ENCODE results near the gene PFKFB3.
"Not testable (repeated sequence)": the region's sequence is repeated elsewhere in the genome, so short reads cannot be mapped to it uniquely, and the experiment has no call there.

Gene PFKFB3

DNA sequence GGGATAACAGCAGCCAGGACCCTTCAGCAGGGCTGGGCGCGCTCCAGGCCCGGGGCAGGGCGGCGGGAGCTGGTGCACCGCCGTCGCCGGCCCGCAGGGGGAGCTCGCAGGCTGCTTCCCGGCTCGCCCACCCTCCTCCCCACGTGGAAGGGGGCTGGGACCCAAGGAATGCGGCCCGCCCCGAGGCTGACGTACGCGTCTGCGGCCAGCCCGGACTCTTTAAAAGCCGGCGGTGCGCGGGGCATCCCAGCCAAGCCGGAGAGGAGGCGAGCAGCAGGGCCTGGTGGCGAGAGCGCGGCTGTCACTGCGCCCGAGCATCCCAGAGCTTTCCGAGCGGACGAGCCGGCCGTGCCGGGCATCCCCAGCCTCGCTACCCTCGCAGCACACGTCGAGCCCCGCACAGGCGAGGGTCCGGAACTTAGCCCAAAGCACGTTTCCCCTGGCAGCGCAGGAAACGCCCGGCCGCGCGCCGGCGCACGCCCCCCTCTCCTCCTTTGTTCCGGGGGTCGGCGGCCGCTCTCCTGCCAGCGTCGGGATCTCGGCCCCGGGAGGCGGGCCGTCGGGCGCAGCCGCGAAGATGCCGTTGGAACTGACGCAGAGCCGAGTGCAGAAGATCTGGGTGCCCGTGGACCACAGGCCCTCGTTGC is at the start of gene PFKFB3:
Gene PFKFB3 (plus strand): TSS at position 249 of the 647 bp plus-strand sequence. CDS start 329 bp downstream, at position 578.
- intact Hi-C loops (cut with DNase I), result loop anchor here (2.0 to 5.0 kb wide), 3 partner anchors 41 to 198 kb away; no protein-coding TSS in a partner anchor

DNA sequence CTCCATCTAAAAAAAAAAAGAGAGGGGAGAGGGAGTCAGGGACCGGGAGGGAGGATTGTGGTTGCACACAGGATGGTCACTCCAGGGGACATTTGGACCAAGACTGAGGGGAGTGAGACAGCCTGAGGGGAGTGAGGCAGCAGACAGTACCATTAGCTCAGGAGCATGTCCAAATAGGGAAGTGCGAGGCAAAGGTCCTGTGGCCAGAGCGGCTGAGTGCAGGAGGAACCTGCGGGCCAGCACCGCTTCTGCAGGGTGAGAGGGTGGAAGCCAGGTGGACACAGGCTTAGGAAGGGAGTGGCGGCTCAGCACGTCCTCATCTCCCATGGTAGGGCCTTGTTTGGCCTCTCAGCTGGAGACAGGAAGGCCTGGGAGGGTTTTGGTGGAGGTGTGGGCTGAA is 48.9 kb upstream of the PFKFB3 start:
- intact Hi-C loops (cut with DNase I), result loop anchor here (5.0 kb wide), 1 partner anchor 42 kb away; no protein-coding TSS in a partner anchor

More for the DNA sequence above, at the start of gene PFKFB3:
- peak; percentile 91 to 99 (median 98) for DNase-seq

DNA sequence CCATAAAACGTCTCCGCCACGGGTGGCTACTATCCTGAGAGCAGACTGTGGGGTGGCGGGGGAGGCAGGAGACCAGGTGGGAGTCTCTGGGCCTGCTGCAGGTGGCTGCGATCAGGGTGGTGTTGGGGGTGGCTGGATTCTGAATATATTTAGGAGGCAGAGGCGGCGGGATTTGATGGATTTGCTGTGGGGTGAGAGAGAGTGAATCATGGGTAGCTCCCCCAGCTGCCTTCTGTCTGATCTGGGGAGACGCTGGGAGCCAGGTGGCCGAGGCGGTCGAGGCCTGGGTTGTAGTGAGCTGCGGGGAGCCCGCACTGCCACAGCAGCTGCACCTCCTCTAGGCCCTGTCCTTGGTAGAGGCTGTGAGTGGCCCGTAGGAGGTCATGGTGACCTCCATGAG is 48.2 kb upstream of the PFKFB3 start:
- peak in 32 of 42 donors; percentile 28 to 85 (median 56) for DNase-seq
- intact Hi-C loops (cut with DNase I), result loop anchor here (5.0 kb wide), 1 partner anchor 42 kb away; no protein-coding TSS in a partner anchor

More for the DNA sequence above, 48.9 kb upstream of the PFKFB3 start:
- no peak for DNase-seq

DNA sequence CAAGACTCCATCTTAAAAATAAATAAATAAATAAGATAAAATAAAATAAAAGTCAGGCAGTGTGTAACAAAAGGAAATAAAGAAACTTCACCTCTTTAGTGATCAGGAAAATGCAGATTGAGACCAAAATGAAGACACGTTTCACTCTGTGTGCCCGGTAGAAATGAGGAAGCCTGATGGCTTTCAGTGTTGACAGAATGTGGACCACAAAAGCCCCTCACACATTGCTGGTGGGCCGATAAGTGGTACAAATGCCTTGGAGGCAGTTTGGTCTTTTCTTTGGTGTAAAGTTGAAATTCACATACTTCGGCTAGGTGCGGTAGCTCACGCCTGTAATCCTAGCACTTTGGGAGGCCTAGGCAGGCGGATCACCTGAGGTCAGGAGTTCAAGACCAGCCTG is 44.5 kb upstream of the PFKFB3 start:
- DNase-seq, result no peak
- intact Hi-C loops (cut with DNase I), result no loop called here

DNA sequence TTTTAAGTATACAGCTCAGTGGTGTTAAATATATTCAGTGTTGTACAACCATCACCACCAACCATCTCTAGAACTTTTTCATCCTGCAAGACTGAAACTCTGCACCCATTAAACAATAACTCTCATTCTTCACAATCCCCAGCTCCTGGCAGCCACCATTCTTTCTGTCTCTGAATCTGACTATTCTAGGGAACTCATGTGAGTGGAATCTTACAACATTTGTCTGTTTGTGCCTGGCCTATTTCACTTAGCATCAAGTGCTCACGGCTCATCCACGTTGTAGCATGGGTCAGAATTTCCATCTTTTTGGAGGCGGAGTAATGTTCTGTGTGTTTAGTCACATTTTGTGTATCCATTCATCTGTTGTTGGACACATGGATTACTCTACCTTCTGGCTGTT is 40.8 kb upstream of the PFKFB3 start:
- intact Hi-C loops (cut with DNase I), result loop anchor here (5.0 kb wide), 2 partner anchors 40 to 75 kb away; partner anchors contain the start of genes PFKFB3 and RBM17

DNA sequence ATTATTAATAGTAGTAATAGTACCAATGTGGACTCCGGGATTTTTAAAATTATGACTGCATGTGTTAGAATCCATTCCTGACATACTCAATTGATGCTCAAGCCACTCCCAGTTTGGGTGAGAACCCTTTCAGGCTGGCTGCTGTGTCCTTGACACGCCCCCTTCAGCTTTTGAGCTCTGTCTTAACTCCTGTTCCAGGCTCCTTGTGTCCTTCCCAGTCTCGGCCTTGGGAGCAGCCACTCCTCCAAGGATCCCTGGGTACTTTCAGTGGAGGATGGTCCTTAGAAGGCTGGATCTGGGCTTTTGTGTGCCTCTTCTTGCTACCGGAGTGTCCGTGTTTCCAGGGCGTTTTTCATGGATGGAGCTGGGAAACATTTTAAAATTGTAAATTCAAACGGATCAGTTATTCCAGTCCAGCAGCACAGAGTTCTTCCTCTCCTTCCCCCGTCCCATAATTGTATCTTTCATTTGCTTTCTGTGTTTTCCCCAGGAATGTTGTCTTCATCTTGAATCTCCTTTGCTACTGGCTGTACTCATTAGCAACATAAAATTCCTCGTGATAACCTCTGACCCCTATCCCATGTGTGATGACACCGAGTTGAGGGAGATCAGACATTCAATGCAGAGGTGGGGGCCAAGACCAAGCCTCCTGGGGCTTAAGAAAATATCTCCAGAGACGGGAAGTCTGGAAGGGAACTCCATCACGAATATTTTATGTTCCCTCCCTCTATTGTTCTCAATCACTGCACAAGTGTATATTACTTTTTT is 40.0 kb upstream of the PFKFB3 start:
- DNase-seq, result peak in 1 of 42 donors; percentile 17
- intact Hi-C loops (cut with DNase I), result loop anchor here (5.0 kb wide), 2 partner anchors 40 to 75 kb away; partner anchors contain the start of genes PFKFB3 and RBM17

More for the DNA sequence above, 40.8 kb upstream of the PFKFB3 start:
- DNase-seq, result peak in 16 of 42 donors; percentile 33 to 80 (median 54)

DNA sequence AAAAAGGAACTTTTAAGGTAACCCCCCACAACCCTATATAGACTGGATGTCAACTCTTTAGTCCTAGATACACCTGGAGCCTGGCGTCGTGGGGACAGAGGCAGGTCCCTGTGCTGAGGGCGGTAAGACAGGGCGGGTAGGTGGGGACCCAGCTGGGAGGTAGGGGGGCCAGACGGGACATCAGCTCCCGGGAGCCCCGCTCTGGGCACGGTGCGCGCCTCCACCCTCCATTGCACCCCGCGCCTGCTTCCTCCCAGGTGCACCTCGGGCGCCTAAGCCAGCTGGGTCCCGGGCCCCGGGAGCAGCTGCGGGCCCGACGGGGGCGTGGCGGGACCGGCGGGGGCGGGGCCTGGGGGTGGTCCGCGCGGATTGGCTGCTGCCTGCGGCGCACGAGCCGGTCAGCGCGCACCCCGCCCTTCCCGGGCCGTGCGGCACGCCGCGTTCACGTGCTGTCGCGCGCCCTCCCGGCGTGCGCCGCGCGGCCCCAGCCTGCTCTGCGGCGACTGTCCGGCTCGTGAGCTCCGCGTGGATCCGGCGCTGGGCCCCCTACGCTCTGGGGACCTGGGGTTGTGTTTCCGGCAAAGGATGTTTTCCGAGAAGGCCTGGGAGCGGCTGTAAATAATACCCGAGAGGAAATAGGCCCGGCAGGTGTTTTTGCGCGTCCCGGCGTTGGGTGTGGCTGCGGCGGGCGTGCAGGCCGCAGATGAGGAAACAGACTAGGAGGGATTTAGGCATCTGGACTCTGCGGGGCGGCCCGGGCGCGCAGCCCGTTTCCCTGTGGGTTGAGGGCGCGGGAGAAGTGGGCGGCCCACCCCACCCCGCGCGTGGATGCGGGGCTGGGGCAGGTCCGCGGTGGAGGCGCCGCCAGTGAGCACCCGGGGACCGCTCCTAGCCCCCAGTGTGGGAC is 39.1 kb upstream of the PFKFB3 start:
- peak; percentile 53 to 95 (median 90) for DNase-seq
- intact Hi-C loops (cut with DNase I), result loop anchor here (5.0 kb wide), 2 partner anchors 39 to 76 kb away; partner anchors contain the start of genes PFKFB3 and RBM17

DNA sequence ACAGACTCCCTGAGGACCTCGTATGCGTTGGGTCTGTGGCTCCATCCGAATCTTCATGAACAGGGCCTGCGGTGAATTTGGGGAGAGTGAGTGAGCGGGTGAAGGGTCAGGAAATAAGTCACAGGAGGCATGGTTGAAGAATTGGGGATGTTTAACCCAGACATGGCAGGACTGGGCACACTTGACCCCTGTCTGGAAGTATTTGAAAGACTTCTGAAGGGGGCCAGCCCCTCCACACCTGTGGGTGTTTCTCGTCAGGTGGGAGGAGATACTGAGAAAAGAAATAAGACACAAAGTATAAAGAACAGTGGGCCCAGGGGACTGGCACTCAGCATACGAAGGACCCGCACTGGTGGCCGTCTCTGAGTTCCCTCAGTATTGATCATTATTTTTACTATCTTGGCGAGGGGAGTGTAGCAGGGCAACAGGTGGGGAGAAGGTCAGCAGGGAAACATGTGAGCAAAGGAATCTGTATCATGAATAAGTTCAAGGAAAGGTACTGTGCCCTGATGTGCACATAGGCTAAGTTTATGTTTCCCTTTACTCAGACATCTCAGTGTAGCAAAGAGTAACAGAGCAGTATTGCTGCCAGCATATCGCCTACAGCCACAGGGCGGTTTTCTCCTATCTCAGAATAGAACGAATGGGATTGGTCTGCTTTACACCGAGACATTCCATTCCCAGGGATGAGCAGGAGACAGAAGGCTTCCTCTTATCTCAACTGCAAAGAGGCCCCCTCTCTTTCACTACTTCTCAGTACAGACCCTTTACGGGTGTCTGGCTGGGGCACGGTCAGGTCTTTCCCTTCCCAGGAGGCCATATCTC is 38.2 kb upstream of the PFKFB3 start:
- no peak for DNase-seq
- intact Hi-C loops (cut with DNase I), result loop anchor here (5.0 kb wide), 2 partner anchors 38 to 77 kb away; partner anchors contain the start of genes PFKFB3 and RBM17

DNA sequence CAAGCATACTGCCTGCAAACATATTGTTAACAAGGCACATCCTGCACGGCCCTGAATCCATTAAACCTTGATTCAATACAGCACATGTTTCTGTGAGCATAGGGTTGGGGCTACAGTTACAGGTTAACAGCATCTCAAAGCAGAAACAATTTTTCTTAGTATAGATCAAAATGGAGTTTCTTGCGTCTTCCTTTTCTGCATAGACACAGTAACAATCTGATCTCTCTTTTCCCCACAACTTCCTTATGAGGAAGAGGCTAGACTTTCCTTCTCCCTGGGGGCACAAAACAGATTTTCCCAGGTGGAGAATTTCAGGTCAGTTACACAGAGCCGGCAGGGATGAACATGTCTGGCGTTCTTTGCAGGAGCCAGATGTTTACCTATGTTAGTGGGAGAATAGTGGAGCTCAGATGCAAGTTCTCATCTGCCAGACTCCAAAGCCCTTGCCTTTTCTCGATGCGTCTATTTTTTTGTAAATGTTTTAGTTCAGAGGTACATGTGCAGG is 37.5 kb upstream of the PFKFB3 start:
- DNase-seq, result no peak
- intact Hi-C loops (cut with DNase I), result no loop called here

DNA sequence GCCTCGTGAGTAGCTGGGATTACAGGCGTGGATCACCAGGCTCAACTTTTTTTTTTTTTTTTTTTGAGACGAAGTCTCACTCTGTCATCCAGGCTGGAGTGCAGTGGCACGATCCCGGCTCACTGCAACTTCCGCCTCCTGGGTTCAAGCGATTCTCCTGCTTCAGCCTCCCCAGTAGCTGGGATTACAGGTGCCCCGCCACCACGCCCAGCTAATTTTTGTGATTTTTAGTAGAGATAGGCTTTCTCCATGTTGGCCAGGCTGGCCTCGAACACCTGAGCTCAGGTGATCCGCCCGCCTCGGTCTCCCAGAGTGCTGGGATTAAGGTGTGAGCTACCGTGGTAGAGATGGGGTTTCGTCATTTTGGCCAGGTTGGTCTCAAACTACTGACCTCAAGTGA is 36.8 kb upstream of the PFKFB3 start:
- DNase-seq; intact Hi-C loops (cut with DNase I): not testable (repeated sequence)

DNA sequence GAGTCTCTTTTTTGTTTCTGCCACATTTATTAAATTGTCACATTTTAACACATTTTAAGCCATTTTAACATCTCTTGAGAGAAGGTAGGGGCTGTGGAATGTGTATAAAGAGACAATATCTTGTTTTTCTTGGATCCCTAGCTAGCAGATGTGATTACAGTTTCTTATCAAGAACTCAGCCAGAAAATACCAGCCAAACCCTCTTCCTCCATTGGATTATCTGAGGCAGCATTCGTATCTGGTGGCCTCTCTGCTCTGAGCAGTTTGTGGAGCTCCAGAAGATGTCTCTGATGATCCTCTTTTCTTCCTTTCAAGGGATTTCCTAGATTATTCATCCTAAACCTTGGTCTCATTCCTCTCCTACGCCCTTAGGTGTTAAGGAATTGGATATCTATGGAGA is 35.3 kb upstream of the PFKFB3 start:
- no peak for DNase-seq
- intact Hi-C loops (cut with DNase I), result no loop called here

DNA sequence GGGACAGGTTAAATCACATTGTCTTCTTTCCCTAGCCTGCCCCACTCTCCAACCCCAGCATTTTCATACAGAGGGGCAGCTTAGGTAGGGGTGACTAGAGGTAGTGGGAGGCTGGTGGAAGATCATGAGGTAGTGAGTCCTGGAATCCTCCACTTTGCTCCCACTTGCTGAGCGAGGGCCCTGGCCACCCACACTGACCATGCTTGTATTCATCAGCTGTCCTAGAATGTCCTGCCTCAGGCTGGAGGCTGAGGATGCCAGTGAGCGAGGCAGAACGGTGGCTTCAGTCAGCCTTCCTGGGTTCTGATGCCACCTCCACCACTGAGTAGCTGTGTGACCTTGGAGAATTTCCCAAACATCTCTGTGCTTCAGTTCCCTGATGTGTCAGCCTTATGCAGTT is 34.6 kb upstream of the PFKFB3 start:
- no peak for DNase-seq
- intact Hi-C loops (cut with DNase I), result no loop called here

DNA sequence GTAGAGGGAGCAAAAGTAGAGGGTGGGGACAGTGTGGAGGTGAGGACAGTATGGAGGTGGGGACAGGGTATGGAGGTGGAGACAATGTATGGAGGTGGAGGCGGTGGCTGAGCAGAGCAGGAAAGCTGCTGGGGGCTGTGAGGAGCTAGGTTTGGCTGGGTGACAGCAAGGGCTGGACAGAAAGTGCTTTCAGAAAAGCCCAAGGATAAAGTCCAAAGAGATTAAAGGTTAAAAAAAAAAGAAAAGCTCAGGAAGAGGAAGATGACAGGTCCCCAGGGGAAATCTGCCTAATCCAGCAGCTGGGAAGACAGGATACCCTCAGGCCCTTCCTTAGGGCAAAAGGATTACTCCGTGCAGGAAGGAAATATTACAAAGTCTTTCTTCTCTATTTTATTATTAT is 32.1 kb upstream of the PFKFB3 start:
- no peak for DNase-seq
- intact Hi-C loops (cut with DNase I), result no loop called here

DNA sequence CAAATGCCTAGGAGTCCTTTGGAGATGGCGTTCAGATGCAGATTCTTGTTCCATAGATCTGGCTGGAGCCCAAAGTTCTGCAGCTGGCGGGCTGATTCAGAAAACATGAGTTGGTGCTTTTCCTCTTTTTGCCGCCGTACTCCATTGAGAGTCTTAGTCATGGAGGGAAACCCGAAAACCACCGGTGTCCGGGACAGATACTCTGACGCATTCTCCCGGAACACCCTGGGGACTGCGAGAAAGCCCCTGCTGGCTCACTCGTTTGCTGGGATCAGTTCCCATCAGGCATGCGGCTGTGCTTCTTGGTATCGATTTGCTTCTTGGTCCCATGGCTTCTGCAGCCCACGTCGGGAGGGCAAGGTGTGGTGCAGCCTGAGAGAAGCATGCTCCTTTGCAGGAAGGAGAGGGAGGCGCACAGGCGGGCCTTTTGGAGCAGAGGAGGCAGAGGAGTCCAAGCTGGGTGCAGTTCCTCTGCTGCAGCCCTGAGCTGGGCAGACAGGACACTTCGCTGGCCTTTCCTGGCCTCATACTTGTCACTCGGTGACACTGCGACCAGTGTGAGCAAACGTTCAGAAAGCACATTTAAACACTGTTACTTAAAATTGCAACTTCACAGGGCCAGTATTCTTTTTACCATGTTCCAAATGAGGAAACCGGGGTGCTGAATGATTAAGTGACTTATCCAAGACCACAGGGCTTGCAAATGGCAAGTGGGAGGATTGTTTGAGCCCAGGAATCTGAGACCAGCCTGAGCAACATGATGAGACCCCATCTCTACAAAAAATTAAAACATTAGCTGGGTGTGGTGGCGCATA is 30.6 kb upstream of the PFKFB3 start:
- DNase-seq, result peak; percentile 31 to 91 (median 74)
- intact Hi-C loops (cut with DNase I), result no loop called here

DNA sequence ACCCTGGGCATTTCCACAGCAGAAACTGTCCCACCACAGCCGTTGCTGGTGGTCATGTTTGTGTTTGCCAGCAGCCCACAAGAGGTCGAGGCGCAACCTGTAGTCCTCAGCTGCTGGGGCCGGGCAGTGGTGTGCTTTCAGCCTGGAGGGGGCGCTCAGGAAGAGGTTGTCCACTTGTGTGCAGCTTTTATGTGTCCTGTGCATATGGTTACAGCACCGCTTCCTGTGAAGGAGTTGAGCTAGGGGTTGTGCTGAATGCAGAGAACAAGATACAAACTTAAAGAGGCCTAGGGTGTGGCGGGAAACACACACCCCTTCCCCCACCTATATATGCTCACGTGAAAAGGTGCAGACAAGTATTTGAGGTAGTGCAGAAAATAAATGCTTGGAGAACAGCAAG is 29.5 kb upstream of the PFKFB3 start:
- DNase-seq, result no peak
- intact Hi-C loops (cut with DNase I), result no loop called here

DNA sequence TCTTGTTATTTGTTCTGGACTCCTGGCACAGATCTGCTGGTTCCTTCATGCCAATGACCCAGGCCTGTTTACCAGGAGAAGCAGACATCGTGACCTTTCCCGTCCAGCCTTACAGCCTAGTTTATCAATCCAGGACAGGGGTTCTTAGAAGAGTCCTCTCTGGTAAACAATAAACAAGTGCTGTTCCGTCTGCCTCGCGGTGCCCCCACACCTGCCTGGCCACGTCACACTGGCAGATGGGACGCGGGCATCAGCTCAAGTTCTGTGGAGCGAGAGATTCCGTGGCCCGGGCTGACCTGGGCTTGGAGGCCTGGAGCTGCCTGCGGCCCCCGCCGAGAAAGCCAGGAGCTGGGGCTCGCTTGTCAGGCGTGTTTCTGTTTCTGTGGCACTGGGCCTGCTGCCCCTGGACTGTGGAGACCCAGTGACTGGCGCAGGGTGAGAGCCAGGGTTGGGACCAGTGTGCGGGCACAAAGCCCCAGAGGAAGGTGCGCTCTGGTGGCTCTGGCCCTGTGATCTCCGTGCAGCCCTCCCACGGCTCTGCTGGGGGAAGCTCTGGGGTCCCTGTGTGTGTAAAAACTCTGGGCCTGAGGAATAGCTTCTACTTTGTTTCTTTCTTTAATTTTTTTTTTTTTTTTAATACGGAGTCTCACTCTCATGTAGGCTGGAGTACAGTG is 28.4 kb upstream of the PFKFB3 start:
- intact Hi-C loops (cut with DNase I), result no loop called here
- peak in 36 of 42 donors; percentile 27 to 76 (median 49) for DNase-seq

Data from head of caudate nucleus (tissue), 42 donors.